ENCODE measurements around the gene CTNNAL1. TPM values are rescaled to one million over a fixed set of nuclear protein-coding genes. Genes with fewer than 3 reads are reported as not detected.
A peak's percentile ranks its signal among the peaks of the same experiment; 100 is the strongest.

CTNNAL1 gene
- total RNA-seq, 2 experiments from 2014 or later: 21.4 to 21.8 TPM

DNA sequence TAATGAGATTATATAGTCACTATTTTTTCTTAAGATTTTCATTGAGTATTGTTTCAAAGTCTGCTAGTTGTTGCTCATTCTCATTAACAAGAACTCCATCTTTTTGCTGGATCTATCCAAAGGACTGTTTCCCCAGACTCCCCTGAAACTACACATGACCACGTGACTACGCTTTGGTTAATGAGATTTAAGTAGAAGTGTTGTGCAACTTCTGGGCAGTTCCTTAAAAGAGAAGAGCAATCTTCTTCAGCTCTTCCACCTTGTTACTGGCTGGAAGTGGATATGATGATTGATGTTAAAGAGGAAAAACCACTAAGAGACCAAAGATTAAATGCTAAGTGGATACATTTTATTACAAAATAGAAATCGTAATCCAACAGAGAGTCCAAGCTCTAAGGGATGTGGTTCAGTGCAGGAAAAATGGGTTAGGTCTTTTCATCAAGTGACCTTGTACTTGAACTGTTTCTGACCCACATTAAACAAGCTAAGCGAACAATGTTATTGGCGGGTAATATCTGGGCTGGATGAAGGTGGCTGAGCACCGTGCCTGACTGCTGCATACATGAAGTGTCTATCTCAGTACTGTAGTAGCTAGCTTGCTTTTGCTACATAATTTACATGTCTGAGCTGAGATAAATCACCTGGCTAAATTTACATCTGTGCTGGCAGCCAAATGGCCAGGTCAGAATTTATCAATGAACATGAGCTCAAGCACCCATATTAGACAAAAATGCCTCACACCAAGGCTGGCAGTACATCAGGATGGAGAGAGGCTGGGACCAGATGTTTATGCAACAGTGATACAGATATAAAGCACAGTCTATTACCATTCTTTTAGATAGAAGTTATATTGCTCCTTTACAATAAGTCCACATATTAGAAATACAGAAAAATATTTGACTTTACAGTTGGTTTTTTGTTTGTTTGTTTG lies 7.5 kb upstream of the CTNNAL1 start:
- no peak for DNase-seq

GRCh38 chr9:109020113-109020512 lies 6.8 kb upstream of the CTNNAL1 start:
- POLR2A ChIA-PET: no interaction called here
- H3K4me3 Mint-ChIP-seq: no peak overlapping the region
- CTCF ChIA-PET: interaction anchor here (1.0 kb wide), 1 partner anchor 10 kb away, joined by 3 read pairs; no protein-coding TSS in a partner anchor

More for the DNA sequence above, 7.5 kb upstream of the CTNNAL1 start:
- POLR2A ChIA-PET: no interaction called here
- CTCF ChIA-PET: interaction anchor here (1.0 to 1.1 kb wide), 2 partner anchors 11 to 162 kb away, joined by 3 read pairs; no protein-coding TSS in a partner anchor
- no peaks in the 10 kb centered on the region for H3K27me3 Mint-ChIP-seq (ENCODE audit: low read depth)
- ATAC-seq: no peak
- no peak overlapping the region for H3K4me3 Mint-ChIP-seq
- peaks cover 24% of the 10 kb centered on the region for H3K36me3 Mint-ChIP-seq (ENCODE audit: low read depth)
- H3K9me3 Mint-ChIP-seq (ENCODE audit: insufficient read depth): no peaks in the 10 kb centered on the region
- no peak overlapping the region for H3K27ac Mint-ChIP-seq
- H3K4me1 Mint-ChIP-seq (ENCODE audit: low read depth): peaks cover 10% of the 10 kb centered on the region

DNA sequence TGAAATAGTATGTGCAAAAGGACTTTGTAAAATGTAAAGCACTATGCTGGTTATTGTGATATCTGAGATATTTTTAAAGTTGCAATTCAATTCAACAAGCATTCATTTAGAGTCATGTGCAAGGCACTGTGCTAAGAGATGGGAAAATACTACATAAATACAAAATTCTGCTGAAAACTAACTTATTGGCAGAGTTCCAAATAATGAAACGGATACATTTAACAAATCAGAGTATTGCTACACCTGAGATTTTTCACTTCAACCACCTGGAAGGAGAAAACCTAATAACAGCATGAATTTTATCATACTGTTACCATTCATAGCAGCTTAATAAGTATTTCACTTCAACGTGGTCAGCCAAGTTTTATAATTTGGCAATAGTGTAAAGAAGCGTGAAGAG lies 6.1 kb upstream of the CTNNAL1 start:
- peaks cover 24% of the 10 kb centered on the region for H3K36me3 Mint-ChIP-seq (ENCODE audit: low read depth)
- no peaks in the 10 kb centered on the region for H3K9me3 Mint-ChIP-seq (ENCODE audit: insufficient read depth)
- H3K4me3 Mint-ChIP-seq: no peak overlapping the region
- H3K27ac Mint-ChIP-seq: no peak overlapping the region
- H3K4me1 Mint-ChIP-seq (ENCODE audit: low read depth): peaks cover 10% of the 10 kb centered on the region
- ChIA-PET CTCF (interaction anchor here (1.0 kb wide), 1 partner anchor 9 kb away, joined by 3 read pairs; no protein-coding TSS in a partner anchor), POLR2A (no interaction called here)
- no peaks in the 10 kb centered on the region for H3K27me3 Mint-ChIP-seq (ENCODE audit: low read depth)
- no peak for DNase-seq
- ATAC-seq: no peak

More at GRCh38 chr9:109020113-109020512, 6.8 kb upstream of the CTNNAL1 start:
- Mint-ChIP-seq H3K36me3 (ENCODE audit: low read depth) (peaks cover 24% of the 10 kb centered on the region), H3K27me3 (ENCODE audit: low read depth) (no peaks in the 10 kb centered on the region), H3K4me1 (ENCODE audit: low read depth) (peaks cover 10% of the 10 kb centered on the region), H3K9me3 (ENCODE audit: insufficient read depth) (no peaks in the 10 kb centered on the region), H3K27ac (no peak overlapping the region)
- no peak for DNase-seq
- ATAC-seq: no peak

GRCh38 chr9:109017493-109017892 lies 4.2 kb upstream of the CTNNAL1 start:
- Mint-ChIP-seq H3K4me1 (ENCODE audit: low read depth) (peaks cover 13% of the 10 kb centered on the region), H3K9me3 (ENCODE audit: insufficient read depth) (no peaks in the 10 kb centered on the region), H3K36me3 (ENCODE audit: low read depth) (peaks cover 18% of the 10 kb centered on the region), H3K4me3 (no peak overlapping the region), H3K27me3 (ENCODE audit: low read depth) (no peaks in the 10 kb centered on the region), H3K27ac (no peak overlapping the region)
- DNase-seq (no peak), ATAC-seq (no peak)
- ChIA-PET POLR2A (interaction anchor here (0.9 kb wide), 1 partner anchor 9 kb away, joined by 3 read pairs; no protein-coding TSS in a partner anchor), CTCF (interaction anchor here (0.8 kb wide), 1 partner anchor 63 kb away, joined by 3 read pairs; no protein-coding TSS in a partner anchor)

- DNase-seq (no peak), ATAC-seq (no peak)
- H3K27ac Mint-ChIP-seq: no peak overlapping the region
- ChIA-PET POLR2A (interaction anchor here (0.9 kb wide), 1 partner anchor 9 kb away, joined by 3 read pairs; no protein-coding TSS in a partner anchor), CTCF (interaction anchor here (0.8 kb wide), 1 partner anchor 63 kb away, joined by 3 read pairs; no protein-coding TSS in a partner anchor)
- no peaks in the 10 kb centered on the region for H3K9me3 Mint-ChIP-seq (ENCODE audit: insufficient read depth)
- H3K36me3 Mint-ChIP-seq (ENCODE audit: low read depth): peaks cover 18% of the 10 kb centered on the region
- peaks cover under 1% of the 10 kb centered on the region for H3K27me3 Mint-ChIP-seq (ENCODE audit: low read depth)
- H3K4me3 Mint-ChIP-seq: no peak overlapping the region
- H3K4me1 Mint-ChIP-seq (ENCODE audit: low read depth): peaks cover 17% of the 10 kb centered on the region
These were observed 3.8 kb upstream of the CTNNAL1 start for GRCh38 chr9:109017061-109017460.

- H3K4me3 Mint-ChIP-seq: no peak overlapping the region
- H3K27me3 Mint-ChIP-seq (ENCODE audit: low read depth): peaks cover 4% of the 10 kb centered on the region
- H3K36me3 Mint-ChIP-seq (ENCODE audit: low read depth): peaks cover 22% of the 10 kb centered on the region
- peaks cover 26% of the 10 kb centered on the region for H3K4me1 Mint-ChIP-seq (ENCODE audit: low read depth)
- H3K9me3 Mint-ChIP-seq (ENCODE audit: insufficient read depth): no peaks in the 10 kb centered on the region
- ChIA-PET CTCF (no interaction called here), POLR2A (interaction anchor here (0.6 kb wide), 1 partner anchor 155 kb away, joined by 4 read pairs; no protein-coding TSS in a partner anchor)
- DNase-seq (no peak), ATAC-seq (no peak)
- H3K27ac Mint-ChIP-seq: no peak overlapping the region
These were observed 2.8 kb upstream of the CTNNAL1 start for GRCh38 chr9:109016132-109016531.

- POLR2A ChIA-PET: no interaction called here
- CTCF ChIA-PET: no interaction called here
- ATAC-seq: no peak
- Mint-ChIP-seq H3K4me3 (no peak overlapping the region), H3K27me3 (ENCODE audit: low read depth) (peaks cover 4% of the 10 kb centered on the region), H3K9me3 (ENCODE audit: insufficient read depth) (no peaks in the 10 kb centered on the region), H3K36me3 (ENCODE audit: low read depth) (peaks cover 11% of the 10 kb centered on the region), H3K27ac (no peak overlapping the region), H3K4me1 (ENCODE audit: low read depth) (peaks cover 25% of the 10 kb centered on the region)
- DNase-seq: no peak
These were observed 1.4 kb upstream of the CTNNAL1 start for GRCh38 chr9:109014608-109015280.

DNA sequence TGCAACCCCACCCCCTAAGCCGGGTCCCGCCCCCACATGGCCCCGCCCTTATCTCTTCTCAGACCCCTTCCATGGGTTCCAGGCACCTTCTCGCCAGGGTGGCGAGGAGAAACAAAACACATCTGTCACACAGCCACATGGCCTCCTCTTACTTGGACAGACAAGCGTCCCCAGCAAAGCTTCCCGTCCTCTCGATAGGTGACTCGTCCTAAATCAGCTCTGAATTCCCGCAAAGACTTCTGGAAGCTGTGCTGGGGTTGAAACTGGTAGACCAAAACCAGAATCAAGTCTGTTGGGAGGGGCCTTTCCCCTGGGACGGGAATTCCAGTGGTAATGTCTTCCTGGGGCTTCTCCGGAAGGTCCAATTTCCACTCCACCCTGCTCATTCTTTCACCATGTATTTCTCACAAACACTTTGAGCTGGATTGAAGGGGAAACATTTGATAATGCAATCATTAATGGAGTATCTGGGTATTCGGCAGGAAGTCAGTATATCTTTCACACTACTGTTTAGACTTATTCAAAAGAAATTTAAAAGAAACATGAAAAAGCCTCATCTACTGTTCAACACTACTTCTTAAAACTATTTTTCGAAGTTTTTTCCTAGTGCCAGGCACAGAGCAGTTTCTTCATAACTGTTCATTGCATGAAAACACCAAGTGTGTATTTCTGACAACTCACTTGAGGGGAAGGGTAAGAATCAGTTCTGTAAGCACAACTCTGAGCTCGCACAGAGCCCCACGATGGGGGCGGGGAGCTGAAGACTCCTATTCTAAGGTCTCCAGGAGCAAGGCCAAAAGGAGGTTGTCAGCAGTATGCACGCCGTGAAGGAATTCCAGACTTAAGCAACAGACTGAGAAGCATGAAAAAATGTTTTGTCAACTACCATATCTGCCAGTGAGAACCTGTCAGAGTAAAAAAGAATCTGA lies 644 bp upstream of the CTNNAL1 start:
- H3K27ac Mint-ChIP-seq: peak overlapping the region; percentile 78
- POLR2A ChIA-PET: no interaction called here
- no peaks in the 10 kb centered on the region for H3K9me3 Mint-ChIP-seq (ENCODE audit: insufficient read depth)
- no peak for DNase-seq
- CTCF ChIA-PET: no interaction called here
- peaks cover 4% of the 10 kb centered on the region for H3K27me3 Mint-ChIP-seq (ENCODE audit: low read depth)
- H3K36me3 Mint-ChIP-seq (ENCODE audit: low read depth): peaks cover 4% of the 10 kb centered on the region
- peaks cover 25% of the 10 kb centered on the region for H3K4me1 Mint-ChIP-seq (ENCODE audit: low read depth)
- peak overlapping the region; percentile 80 for H3K4me3 Mint-ChIP-seq
- no peak for ATAC-seq

DNA sequence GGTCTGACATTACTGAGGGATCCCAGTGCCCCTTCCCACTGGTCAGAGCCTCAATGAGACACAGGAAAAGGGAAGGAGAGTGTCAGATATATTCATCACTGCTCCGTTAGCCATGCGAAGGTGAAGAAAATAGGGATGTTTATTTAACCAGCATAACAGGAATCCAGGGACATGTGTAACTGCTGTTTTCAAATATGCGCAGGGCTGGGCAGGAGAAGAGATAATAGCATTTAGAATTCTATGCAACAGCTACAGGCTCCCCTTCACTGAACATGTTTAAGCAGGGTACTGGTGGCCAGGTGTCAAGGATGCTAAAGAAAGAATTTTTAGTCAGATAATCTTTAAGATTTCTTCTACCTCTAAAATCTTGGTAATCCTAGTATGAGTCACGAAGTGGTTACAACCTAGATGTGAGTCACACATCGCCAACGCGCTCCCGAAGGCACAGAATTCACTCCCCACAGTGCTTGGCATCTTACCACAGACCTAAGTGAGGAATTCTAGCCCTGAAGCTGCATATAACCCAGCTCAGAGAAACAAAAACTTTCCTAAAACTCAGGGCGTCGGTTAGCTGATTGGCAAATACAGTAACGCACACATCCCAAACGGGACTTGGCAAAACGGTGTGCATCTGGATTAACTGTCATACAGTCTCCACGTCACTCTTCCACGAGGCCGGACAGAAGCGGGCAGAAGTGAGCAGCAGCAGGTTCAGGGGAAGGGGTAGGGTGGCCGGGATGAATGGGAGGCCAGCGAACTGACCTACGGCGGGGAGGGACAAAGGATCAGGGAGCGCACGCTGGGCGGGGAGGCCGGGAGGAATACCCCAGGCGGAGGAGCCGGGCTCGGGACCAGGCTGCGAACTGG lies 1.1 kb downstream of the CTNNAL1 start:
- CTCF ChIA-PET: no interaction called here
- ATAC-seq (peak; percentile 27), DNase-seq (peak; percentile 39)
- POLR2A ChIA-PET: interaction anchor here (1.1 kb wide), 1 partner anchor 17 kb away, joined by 3 read pairs; no protein-coding TSS in a partner anchor
- peaks cover 4% of the 10 kb centered on the region for H3K27me3 Mint-ChIP-seq (ENCODE audit: low read depth)
- H3K4me3 Mint-ChIP-seq: peak overlapping the region; percentile 87
- H3K4me1 Mint-ChIP-seq (ENCODE audit: low read depth): peaks cover 25% of the 10 kb centered on the region
- peaks cover 4% of the 10 kb centered on the region for H3K36me3 Mint-ChIP-seq (ENCODE audit: low read depth)
- peak overlapping the region; percentile 85 for H3K27ac Mint-ChIP-seq
- no peaks in the 10 kb centered on the region for H3K9me3 Mint-ChIP-seq (ENCODE audit: insufficient read depth)

DNA sequence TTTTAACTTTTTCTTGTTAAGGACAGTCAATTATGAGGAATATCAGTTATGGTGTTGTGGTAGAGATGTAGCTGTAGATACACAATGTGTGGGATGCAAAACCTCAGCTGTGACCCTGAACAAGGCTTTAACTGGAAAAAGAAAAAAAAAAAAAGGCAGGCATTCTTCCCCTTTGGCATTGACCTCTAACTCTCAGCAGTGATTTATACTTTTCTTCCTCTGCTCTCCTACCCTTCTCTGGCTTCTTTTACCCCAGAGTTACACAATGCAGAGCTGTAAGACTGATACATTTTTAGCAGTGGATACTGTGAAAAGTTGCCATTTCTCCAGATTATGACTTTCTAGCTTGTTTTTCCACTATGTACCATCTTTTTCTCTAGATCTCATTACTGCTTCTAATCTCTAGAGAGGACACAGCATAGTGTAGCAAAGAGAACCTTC lies 2.0 kb downstream of the CTNNAL1 start:
- H3K4me1 Mint-ChIP-seq (ENCODE audit: low read depth): peaks cover 25% of the 10 kb centered on the region

More for the DNA sequence above, 2.0 kb downstream of the CTNNAL1 start:
- Mint-ChIP-seq H3K36me3 (ENCODE audit: low read depth) (peaks cover 4% of the 10 kb centered on the region), H3K27me3 (ENCODE audit: low read depth) (peaks cover 4% of the 10 kb centered on the region), H3K4me3 (no peak overlapping the region), H3K27ac (no peak overlapping the region), H3K9me3 (ENCODE audit: insufficient read depth) (no peaks in the 10 kb centered on the region)
- ATAC-seq (no peak), DNase-seq (no peak)
- ChIA-PET CTCF (no interaction called here), POLR2A (interaction anchor here (1.0 kb wide), 1 partner anchor 77 kb away, joined by 4 read pairs; the partner anchor contains the start of genes ABITRAM and ELP1)
